Osteoblast (primary cell): ENCODE data around the gene HDAC1. TPM values are rescaled to one million over a fixed set of nuclear protein-coding genes. Genes with fewer than 3 reads are reported as not detected.

ENCODE experiments used
- DNase-seq: peaks from one replicate; pipeline ENCODE4 v3.0.0; 2011; ENCODE audit warnings: low spot score, mixed read lengths; ENCODE audit not compliant: insufficient read length; ENCODE audit errors: missing footprints
- H2AFZ ChIP-seq: 2 replicates; pipeline ENCODE4 v1.6.0; 2011; ENCODE audit warnings: mild to moderate bottlenecking, low read length
- H3K27ac ChIP-seq: 2 replicates; pipeline ENCODE4 v1.5.1; 2011; ENCODE audit warnings: mild to moderate bottlenecking, low read depth, low read length, moderate library complexity
- H3K27me3 ChIP-seq: 2 replicates; pipeline ENCODE4 v1.6.0; 2012; ENCODE audit warnings: mild to moderate bottlenecking, control low read depth, inconsistent platforms, low read length, moderate library complexity; ENCODE audit not compliant: insufficient read depth
- H3K36me3 ChIP-seq: 2 replicates; pipeline ENCODE4 v1.5.1; 2011; ENCODE audit warnings: mild to moderate bottlenecking, low read length, control low read depth, moderate library complexity; ENCODE audit not compliant: insufficient read depth
- H3K4me1 ChIP-seq: 2 replicates; pipeline ENCODE4 v1.5.1; 2011; ENCODE audit warnings: mild to moderate bottlenecking, low read length, control low read depth, moderate library complexity; ENCODE audit not compliant: insufficient read depth
- H3K4me2 ChIP-seq: 2 replicates; pipeline ENCODE4 v1.6.0; 2011; ENCODE audit warnings: mild to moderate bottlenecking, low read length; ENCODE audit not compliant: insufficient read depth
- H3K4me3 ChIP-seq: fragments of 200-600 bp; sonication (generic); 3 replicates; pipeline ENCODE4 v1.5.1; 2012; ENCODE audit warnings: mild to moderate bottlenecking, low read length, inconsistent platforms; ENCODE audit not compliant: insufficient read depth
- H3K79me2 ChIP-seq: 2 replicates; pipeline ENCODE4 v1.6.0; 2012; ENCODE audit warnings: mild to moderate bottlenecking, low read length, control low read depth, inconsistent platforms; ENCODE audit not compliant: insufficient read depth
- H3K9me3 ChIP-seq: 2 replicates; pipeline ENCODE4 v1.5.1; 2011; ENCODE audit warnings: low read depth, low read length, control low read depth
- H4K20me1 ChIP-seq: 2 replicates; pipeline ENCODE4 v1.6.0; 2012; ENCODE audit warnings: mild to moderate bottlenecking, low read length, control low read depth; ENCODE audit not compliant: insufficient read depth
- total RNA-seq: library from RNA; depleted of rRNA; stranded (reverse); fragments of >200 nt; gene quantifications from 2 replicates; pipeline ENCODE4 v1.2.3, GENCODE V29; 2012
- TF ChIP-seq, protein P1 (sequence below): IDR thresholded peaks from 2 replicates; pipeline ENCODE4 v1.5.1; 2011; ENCODE audit warnings: mild to moderate bottlenecking, low read depth, low read length, moderate library complexity; ENCODE audit errors: extremely low read depth

HDAC1 gene
- total RNA-seq, 1 donor: 44.5 TPM

DNA sequence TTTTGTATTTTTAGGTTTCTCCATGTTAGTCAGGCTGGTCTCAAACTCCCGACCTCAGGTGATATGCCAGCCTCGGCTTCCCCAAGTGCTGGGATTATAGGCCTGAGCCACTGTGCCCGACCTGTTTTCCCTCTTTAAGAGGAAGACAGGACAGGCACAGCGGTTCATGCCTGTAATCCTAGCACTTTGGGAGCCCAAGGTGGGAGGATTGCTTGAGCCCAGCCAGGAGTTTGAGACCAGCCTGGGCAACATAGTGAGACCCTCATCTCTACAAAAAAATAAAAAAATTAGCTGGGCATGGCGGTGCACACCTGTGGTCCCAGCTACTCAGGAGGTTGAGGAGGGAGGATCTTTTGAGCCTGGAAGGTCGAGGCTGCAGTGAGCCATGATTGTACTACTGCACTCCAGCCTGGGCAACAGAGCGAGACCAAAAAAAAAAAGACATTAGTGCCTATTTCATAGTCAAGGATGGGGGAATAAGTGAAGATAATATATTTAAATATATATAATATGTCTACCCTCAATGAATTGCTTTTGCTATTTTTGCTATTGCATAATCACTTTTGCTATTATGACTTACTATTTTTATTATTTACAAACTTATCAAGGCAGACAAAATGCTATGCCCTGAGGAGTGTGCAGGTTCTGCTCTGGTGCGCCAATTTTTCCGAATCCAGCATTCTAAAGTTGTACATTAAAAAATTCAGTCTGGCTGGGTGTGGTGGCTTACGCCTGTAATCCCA lies 26.4 kb downstream of the HDAC1 start:
- H3K4me1 ChIP-seq: peaks cover 4% of the 10 kb centered on the region
- TF ChIP-seq, protein P1, sequence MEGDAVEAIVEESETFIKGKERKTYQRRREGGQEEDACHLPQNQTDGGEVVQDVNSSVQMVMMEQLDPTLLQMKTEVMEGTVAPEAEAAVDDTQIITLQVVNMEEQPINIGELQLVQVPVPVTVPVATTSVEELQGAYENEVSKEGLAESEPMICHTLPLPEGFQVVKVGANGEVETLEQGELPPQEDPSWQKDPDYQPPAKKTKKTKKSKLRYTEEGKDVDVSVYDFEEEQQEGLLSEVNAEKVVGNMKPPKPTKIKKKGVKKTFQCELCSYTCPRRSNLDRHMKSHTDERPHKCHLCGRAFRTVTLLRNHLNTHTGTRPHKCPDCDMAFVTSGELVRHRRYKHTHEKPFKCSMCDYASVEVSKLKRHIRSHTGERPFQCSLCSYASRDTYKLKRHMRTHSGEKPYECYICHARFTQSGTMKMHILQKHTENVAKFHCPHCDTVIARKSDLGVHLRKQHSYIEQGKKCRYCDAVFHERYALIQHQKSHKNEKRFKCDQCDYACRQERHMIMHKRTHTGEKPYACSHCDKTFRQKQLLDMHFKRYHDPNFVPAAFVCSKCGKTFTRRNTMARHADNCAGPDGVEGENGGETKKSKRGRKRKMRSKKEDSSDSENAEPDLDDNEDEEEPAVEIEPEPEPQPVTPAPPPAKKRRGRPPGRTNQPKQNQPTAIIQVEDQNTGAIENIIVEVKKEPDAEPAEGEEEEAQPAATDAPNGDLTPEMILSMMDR: no peak
- no peak overlapping the region for H3K27ac ChIP-seq
- H2AFZ ChIP-seq: no peak overlapping the region
- H3K9me3 ChIP-seq: no peaks in the 10 kb centered on the region
- no peak overlapping the region for H3K4me3 ChIP-seq
- H3K27me3 ChIP-seq: no peaks in the 10 kb centered on the region
- H3K4me2 ChIP-seq: no peak overlapping the region
- peaks cover 5% of the 10 kb centered on the region for H3K36me3 ChIP-seq
- DNase-seq: no peak
- H3K79me2 ChIP-seq: peaks cover 12% of the 10 kb centered on the region
- peaks cover 4% of the 10 kb centered on the region for H4K20me1 ChIP-seq

DNA sequence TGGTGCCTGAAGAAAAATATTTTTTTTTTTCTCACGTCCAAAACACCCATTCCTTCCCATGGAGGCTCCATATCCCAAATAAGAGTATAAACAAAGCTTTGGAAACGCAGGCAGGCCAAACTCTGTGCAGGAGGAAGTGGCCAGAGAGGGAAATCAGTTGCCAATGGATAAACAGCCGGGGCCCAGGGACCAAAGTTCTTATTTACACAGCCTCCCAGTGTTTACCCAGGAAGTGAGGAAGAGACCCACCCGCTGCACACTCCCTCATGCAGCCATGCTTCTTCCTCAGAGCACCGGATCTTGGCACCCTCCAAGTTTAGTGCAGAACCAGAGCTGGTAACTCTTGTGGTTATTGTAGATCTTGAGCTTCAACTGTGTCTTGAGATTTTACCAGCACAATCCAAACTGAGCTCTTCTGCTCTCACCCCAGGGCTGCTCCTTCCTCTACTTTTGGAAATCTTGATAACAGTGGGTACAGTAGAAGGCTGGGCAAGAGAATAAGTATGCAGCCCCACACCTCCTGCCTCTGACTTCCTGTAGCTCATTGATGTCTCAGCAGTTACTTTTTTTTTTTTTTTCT lies 29.9 kb downstream of the HDAC1 start:
- Histone ChIP-seq H3K27me3 (no peaks in the 10 kb centered on the region), H3K36me3 (peaks cover 4% of the 10 kb centered on the region), H2AFZ (peak overlapping the region; percentile 49), H3K9me3 (no peaks in the 10 kb centered on the region), H3K27ac (no peak overlapping the region), H4K20me1 (no peaks in the 10 kb centered on the region), H3K4me1 (peaks cover 4% of the 10 kb centered on the region), H3K79me2 (no peaks in the 10 kb centered on the region), H3K4me2 (no peak overlapping the region), H3K4me3 (no peak overlapping the region)
- TF ChIP-seq, protein P1: no peak
- DNase-seq: no peak

DNA sequence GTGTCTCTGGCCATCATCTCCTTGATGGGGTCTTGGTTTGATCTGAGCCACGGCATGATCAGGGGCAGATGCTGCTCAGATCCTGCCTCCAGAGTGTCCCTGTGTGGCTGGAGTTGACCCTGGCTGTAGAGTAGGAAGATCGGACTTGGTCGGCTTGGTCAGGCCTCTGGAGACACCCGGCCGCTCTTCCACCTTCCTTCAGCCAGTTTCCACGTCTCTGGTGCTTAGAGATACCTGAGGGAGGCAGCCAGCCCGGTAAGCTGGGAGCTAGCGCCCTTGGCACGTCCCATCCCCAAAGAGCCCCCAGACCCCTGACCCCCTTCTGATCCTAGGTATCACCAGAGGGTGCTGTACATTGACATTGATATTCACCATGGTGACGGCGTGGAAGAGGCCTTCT lies 35.3 kb downstream of the HDAC1 start:
- H3K4me2 ChIP-seq: no peak overlapping the region
- H3K4me1 ChIP-seq: no peaks in the 10 kb centered on the region
- no peak overlapping the region for H3K4me3 ChIP-seq
- H2AFZ ChIP-seq: no peak overlapping the region
- no peaks in the 10 kb centered on the region for H4K20me1 ChIP-seq
- H3K79me2 ChIP-seq: no peaks in the 10 kb centered on the region
- TF ChIP-seq, protein P1: no peak
- H3K36me3 ChIP-seq: peaks cover 31% of the 10 kb centered on the region
- no peak overlapping the region for H3K27ac ChIP-seq
- no peaks in the 10 kb centered on the region for H3K9me3 ChIP-seq
- H3K27me3 ChIP-seq: no peaks in the 10 kb centered on the region
- DNase-seq: no peak

DNA sequence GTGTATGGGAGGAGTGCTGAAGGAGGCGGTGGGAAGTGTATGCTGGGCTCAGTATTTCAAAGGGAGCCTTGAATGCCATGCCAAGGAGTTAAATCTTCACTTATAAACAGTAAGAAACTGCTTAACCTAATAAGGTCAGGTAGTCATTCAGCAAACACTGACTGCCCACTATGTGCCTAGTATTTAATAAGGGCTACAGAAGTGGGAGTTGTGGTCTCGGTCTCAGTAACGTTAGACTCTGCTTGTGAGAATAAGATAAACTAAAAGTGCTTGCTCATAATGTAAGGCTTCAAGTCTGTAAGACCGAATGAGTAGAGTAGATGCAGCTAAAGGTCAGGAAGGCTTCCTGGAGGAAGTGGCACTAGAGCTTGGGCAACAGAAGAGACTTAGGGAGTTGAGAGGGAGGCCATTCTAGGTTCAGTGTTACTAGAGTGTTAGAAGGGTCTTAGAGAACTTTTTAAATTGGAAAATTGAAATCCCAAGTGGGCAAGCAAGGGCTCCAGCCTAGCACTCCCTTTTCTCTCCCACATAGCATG lies 38.1 kb downstream of the HDAC1 start:
- Histone ChIP-seq H3K27ac (no peak overlapping the region), H3K36me3 (peaks cover 44% of the 10 kb centered on the region), H2AFZ (no peak overlapping the region), H3K9me3 (no peaks in the 10 kb centered on the region), H3K4me1 (peaks cover 5% of the 10 kb centered on the region), H3K4me2 (no peak overlapping the region), H3K79me2 (no peaks in the 10 kb centered on the region), H3K4me3 (no peak overlapping the region), H3K27me3 (no peaks in the 10 kb centered on the region), H4K20me1 (peaks cover 16% of the 10 kb centered on the region)
- DNase-seq: no peak
- TF ChIP-seq, protein P1: no peak
